DOHH2 (cell line): ENCODE measurements around the gene PHAF1.

ENCODE experiments used
- CTCF ChIP-seq: fragments of 200-600 bp; sonication (generic); IDR thresholded peaks from one replicate; pipeline ENCODE4 v1.5.1; 2014; ENCODE audit warnings: antibody characterized with exemption, mild to moderate bottlenecking, low read depth, low read length; ENCODE audit not compliant: poor library complexity, severe bottlenecking
- EZH2phosphoT487 ChIP-seq: fragments of 200-600 bp; sonication (generic); IDR thresholded peaks from 2 replicates; pipeline ENCODE4 v1.6.1; 2017; ENCODE audit warnings: borderline replicate concordance, mild to moderate bottlenecking, antibody characterized with exemption, low read length, moderate library complexity, mixed read lengths

GRCh38 chr16:67116388-67117311 lies 6.9 kb downstream of the PHAF1 start:
- TF ChIP-seq CTCF (no peak), EZH2phosphoT487 (no peak)
